Chondrocyte (in vitro differentiated cells): ENCODE measurements around the gene CTNNBL1. TPM values are rescaled to one million over a fixed set of nuclear protein-coding genes. Genes with fewer than 3 reads are reported as not detected.
A peak's percentile ranks its signal among the peaks of the same experiment; 100 is the strongest.
"Not testable (repeated sequence)": the region's sequence is repeated elsewhere in the genome, so short reads cannot be mapped to it uniquely, and the experiment has no call there.

Experiments used
- DNase-seq: peaks from one replicate; pipeline ENCODE4 v3.0.0; 2021; ENCODE audit warnings: mixed read lengths, low spot score
- H3K27ac Mint-ChIP-seq: one replicate; pipeline ENCODE4 v1.8.0; 2021; ENCODE audit warnings: mild to moderate bottlenecking, moderate library complexity, mixed read lengths; ENCODE audit not compliant: unreplicated experiment
- H3K27me3 Mint-ChIP-seq: 2 replicates; pipeline ENCODE4 v1.8.0; 2021; ENCODE audit warnings: low read depth, mixed read lengths
- H3K36me3 Mint-ChIP-seq: 2 replicates; pipeline ENCODE4 v1.8.0; 2021; ENCODE audit warnings: low read depth, mixed read lengths
- H3K4me1 Mint-ChIP-seq: 2 replicates; pipeline ENCODE4 v1.8.0; 2021; ENCODE audit warnings: low read depth, mild to moderate bottlenecking, mixed read lengths
- H3K4me3 Mint-ChIP-seq: one replicate; pipeline ENCODE4 v1.8.0; 2021; ENCODE audit warnings: mild to moderate bottlenecking, moderate library complexity, mixed read lengths; ENCODE audit not compliant: unreplicated experiment
- H3K9me3 Mint-ChIP-seq: 2 replicates; pipeline ENCODE4 v1.8.0; 2021; ENCODE audit warnings: low read depth, mixed read lengths
- total RNA-seq: library from RNA; stranded (reverse); gene quantifications from 3 replicates; pipeline ENCODE4 v1.2.1, GENCODE V29; 2021
- TF ChIP-seq, protein P1 (sequence below): fragments of 200-600 bp; sonication (generic); IDR thresholded peaks from 2 replicates; pipeline ENCODE4 v1.5.0; 2021; ENCODE audit warnings: antibody characterized with exemption, mild to moderate bottlenecking, moderate library complexity

Gene CTNNBL1
- total RNA-seq, 1 donor from 2014 or later = 36.0 TPM

DNA sequence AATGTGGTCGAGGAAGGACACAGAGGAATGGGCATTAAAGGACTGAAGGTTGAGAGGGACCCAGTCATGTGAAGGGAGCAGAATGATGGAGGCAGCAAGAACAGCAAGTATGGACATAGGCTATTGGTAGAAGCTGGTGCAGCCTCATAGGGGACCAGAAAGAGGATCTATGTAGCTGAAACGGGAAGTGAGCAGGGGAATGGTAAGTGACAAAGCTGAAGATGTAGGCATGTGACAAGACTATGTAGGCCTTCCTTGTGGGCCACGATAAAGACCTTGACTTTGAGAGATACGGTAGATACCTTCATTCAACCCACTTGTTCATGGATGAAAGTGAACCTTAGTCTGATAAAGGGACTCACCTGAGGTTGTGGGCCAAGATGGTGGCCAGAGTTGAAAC is 3.5 kb downstream of the CTNNBL1 start:
- peaks cover 3% of the 10 kb centered on the region for H3K36me3 Mint-ChIP-seq
- no peak for DNase-seq
- H3K27ac Mint-ChIP-seq = peak overlapping the region; percentile 6
- TF ChIP-seq, protein P1, sequence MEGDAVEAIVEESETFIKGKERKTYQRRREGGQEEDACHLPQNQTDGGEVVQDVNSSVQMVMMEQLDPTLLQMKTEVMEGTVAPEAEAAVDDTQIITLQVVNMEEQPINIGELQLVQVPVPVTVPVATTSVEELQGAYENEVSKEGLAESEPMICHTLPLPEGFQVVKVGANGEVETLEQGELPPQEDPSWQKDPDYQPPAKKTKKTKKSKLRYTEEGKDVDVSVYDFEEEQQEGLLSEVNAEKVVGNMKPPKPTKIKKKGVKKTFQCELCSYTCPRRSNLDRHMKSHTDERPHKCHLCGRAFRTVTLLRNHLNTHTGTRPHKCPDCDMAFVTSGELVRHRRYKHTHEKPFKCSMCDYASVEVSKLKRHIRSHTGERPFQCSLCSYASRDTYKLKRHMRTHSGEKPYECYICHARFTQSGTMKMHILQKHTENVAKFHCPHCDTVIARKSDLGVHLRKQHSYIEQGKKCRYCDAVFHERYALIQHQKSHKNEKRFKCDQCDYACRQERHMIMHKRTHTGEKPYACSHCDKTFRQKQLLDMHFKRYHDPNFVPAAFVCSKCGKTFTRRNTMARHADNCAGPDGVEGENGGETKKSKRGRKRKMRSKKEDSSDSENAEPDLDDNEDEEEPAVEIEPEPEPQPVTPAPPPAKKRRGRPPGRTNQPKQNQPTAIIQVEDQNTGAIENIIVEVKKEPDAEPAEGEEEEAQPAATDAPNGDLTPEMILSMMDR = no peak
- H3K4me3 Mint-ChIP-seq = no peak overlapping the region
- H3K4me1 Mint-ChIP-seq = peaks cover 26% of the 10 kb centered on the region
- no peaks in the 10 kb centered on the region for H3K9me3 Mint-ChIP-seq
- H3K27me3 Mint-ChIP-seq = no peaks in the 10 kb centered on the region

DNA sequence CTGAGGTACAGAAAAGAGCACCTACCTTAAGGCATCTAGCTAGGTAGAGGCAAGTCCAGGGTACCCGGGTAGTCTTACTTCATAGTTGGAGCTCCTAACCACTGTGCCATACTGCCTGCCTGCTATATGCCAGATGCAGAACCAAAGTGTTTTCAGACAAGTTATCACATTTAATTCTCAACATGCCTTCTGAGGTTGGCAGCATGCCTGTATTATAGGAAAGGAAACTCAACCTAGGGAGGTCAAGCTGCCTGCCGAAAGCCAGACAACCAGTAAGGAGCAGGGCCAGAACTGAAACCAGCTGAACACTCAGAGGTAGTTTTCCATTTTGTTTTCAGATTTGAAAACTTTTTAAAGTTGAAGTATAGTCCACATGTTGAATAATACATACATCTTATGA is 5.4 kb downstream of the CTNNBL1 start:
- Mint-ChIP-seq H3K9me3 (no peaks in the 10 kb centered on the region), H3K27ac (no peak overlapping the region), H3K27me3 (no peaks in the 10 kb centered on the region), H3K4me1 (peaks cover 23% of the 10 kb centered on the region), H3K4me3 (no peak overlapping the region), H3K36me3 (peaks cover 3% of the 10 kb centered on the region)
- TF ChIP-seq, protein P1 = no peak
- no peak for DNase-seq

DNA sequence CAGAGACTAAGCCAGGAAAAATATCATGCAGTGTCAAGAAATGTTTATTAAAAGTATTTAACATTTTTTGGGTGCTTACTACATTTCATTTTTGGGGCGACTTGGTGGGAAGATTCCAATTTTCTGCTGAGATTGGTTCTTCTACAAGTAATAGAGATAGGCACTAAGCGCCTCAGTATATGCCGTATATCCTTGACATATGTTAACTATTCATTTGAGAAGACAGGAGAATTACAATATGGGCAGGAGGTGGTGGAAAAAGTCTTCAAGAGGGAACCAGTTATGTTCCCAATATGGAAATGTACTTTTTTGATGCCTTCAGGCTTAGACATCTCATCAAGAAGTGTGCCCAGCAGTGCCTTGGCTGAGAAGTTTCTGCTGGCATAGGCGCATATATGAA is 6.5 kb downstream of the CTNNBL1 start:
- Mint-ChIP-seq H3K4me1 (peaks cover 15% of the 10 kb centered on the region), H3K27me3 (no peaks in the 10 kb centered on the region), H3K36me3 (peaks cover 3% of the 10 kb centered on the region), H3K4me3 (no peak overlapping the region), H3K27ac (no peak overlapping the region), H3K9me3 (no peaks in the 10 kb centered on the region)
- TF ChIP-seq, protein P1 = no peak
- no peak for DNase-seq

DNA sequence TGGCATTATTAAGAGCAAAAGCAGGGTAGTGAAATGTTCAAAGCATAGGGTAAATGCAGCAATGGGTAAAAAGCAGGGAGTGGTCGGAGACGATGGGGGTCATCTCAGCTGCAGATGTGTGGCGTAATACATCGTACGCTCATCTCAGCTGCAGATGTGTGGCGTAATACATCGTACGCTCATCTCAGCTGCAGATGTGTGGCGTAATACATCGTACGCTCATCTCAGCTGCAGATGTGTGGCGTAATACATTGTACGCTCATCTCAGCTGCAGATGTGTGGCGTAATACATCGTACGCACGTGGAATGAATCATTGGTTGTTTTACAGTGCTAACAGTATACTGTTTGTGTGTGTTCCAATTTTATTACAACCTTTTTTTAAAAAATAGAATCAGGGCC is 7.8 kb downstream of the CTNNBL1 start:
- DNase-seq, H3K9me3 Mint-ChIP-seq, H3K36me3 Mint-ChIP-seq, H3K27ac Mint-ChIP-seq, H3K4me1 Mint-ChIP-seq, H3K4me3 Mint-ChIP-seq, H3K27me3 Mint-ChIP-seq: not testable (repeated sequence)

DNA sequence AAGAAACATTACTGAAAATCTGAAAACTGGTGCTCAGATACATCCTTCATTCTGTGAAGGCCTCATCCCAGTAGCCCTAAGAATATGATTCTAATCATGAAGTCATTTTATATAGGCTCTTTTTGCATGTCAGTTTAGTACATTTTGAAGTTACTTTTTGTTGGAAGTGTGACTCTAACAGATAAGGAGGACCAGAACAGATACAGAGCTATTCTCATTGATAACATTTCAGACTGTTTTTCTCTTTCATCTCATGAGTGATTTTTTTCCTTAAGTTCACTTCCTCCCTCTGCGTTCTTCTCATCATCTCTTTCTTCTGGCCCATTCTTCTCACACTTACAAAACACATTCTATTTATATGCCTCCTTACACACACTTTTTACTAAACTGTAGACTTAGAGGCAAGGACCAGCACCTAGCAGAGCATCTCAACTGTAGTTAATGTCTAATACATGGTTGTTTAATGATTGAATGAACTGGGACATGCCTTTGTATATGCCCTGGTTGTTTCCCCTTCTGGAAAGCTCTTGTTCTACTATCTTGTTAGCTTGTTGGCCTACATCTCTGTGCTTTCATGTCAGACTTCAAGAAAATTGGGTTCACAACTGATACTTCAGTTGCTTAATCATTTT is 8.7 kb downstream of the CTNNBL1 start:
- no peaks in the 10 kb centered on the region for H3K27me3 Mint-ChIP-seq
- H3K27ac Mint-ChIP-seq = no peak overlapping the region
- peaks cover 7% of the 10 kb centered on the region for H3K4me1 Mint-ChIP-seq
- peaks cover 10% of the 10 kb centered on the region for H3K9me3 Mint-ChIP-seq
- peaks cover 3% of the 10 kb centered on the region for H3K36me3 Mint-ChIP-seq
- no peak overlapping the region for H3K4me3 Mint-ChIP-seq
- TF ChIP-seq, protein P1 = no peak
- no peak for DNase-seq
